DOHH2 (cell line): ENCODE measurements around the gene AK9.
"Not testable (repeated sequence)": the region's sequence is repeated elsewhere in the genome, so short reads cannot be mapped to it uniquely, and the experiment has no call there.

Source experiments
- H3F3A ChIP-seq: fragments of 200-600 bp; sonication (generic), shearing (Covaris generic); 2 replicates; pipeline ENCODE4 v1.6.0; 2016; ENCODE audit warnings: antibody characterized with exemption, mild to moderate bottlenecking; ENCODE audit not compliant: control insufficient read depth, insufficient read depth
- H3K27ac ChIP-seq: fragments of 200-600 bp; sonication (generic); 2 replicates; pipeline ENCODE4 v1.5.1; 2014; ENCODE audit warnings: low read depth, mild to moderate bottlenecking, low read length, moderate library complexity
- H3K27me3 ChIP-seq: fragments of 200-600 bp; sonication (generic); 2 replicates; pipeline ENCODE4 v1.6.1; 2014; ENCODE audit warnings: mild to moderate bottlenecking, low read length, mixed read lengths; ENCODE audit not compliant: control insufficient read depth
- H3K36me3 ChIP-seq: fragments of 200-600 bp; sonication (generic); 2 replicates; pipeline ENCODE4 v1.6.1; 2014; ENCODE audit warnings: mild to moderate bottlenecking, low read length, moderate library complexity, mixed read lengths; ENCODE audit not compliant: control insufficient read depth
- H3K4me1 ChIP-seq: fragments of 200-600 bp; sonication (generic); 2 replicates; pipeline ENCODE4 v1.6.1; 2014; ENCODE audit warnings: mild to moderate bottlenecking, low read length, mixed read lengths; ENCODE audit not compliant: control insufficient read depth
- H3K4me2 ChIP-seq: fragments of 200-600 bp; sonication (generic); 2 replicates; pipeline ENCODE4 v1.6.0; 2014; ENCODE audit warnings: mild to moderate bottlenecking, low read length, moderate library complexity
- H3K4me3 ChIP-seq: fragments of 200-600 bp; sonication (generic); 2 replicates; pipeline ENCODE4 v1.5.1; 2014; ENCODE audit warnings: mild to moderate bottlenecking, low read length, mixed read lengths
- H3K79me2 ChIP-seq: fragments of 200-600 bp; sonication (generic); 2 replicates; pipeline ENCODE4 v1.6.1; 2014; ENCODE audit warnings: mild to moderate bottlenecking, low read length, mixed read lengths; ENCODE audit not compliant: control insufficient read depth
- H3K9me2 ChIP-seq: fragments of 200-600 bp; sonication (generic); replicated peaks from 2 replicates; pipeline ENCODE4 v1.6.1; 2014; ENCODE audit warnings: mild to moderate bottlenecking, low read length, mixed read lengths; ENCODE audit not compliant: control insufficient read depth
- H3K9me3 ChIP-seq: fragments of 200-600 bp; sonication (generic); 2 replicates; pipeline ENCODE4 v1.6.1; 2014; ENCODE audit warnings: antibody characterized with exemption, low read length, mixed read lengths; ENCODE audit not compliant: control insufficient read depth, insufficient read depth
- H4K20me1 ChIP-seq: fragments of 200-600 bp; sonication (generic); 2 replicates; pipeline ENCODE4 v1.6.0; 2014; ENCODE audit warnings: low read depth, mild to moderate bottlenecking, antibody characterized with exemption, low read length, moderate library complexity; ENCODE audit not compliant: control insufficient read depth, insufficient read depth
- CTCF ChIP-seq: fragments of 200-600 bp; sonication (generic); IDR thresholded peaks from one replicate; pipeline ENCODE4 v1.5.1; 2014; ENCODE audit warnings: antibody characterized with exemption, mild to moderate bottlenecking, low read depth, low read length; ENCODE audit not compliant: poor library complexity, severe bottlenecking
- EZH2phosphoT487 ChIP-seq: fragments of 200-600 bp; sonication (generic); IDR thresholded peaks from 2 replicates; pipeline ENCODE4 v1.6.1; 2017; ENCODE audit warnings: borderline replicate concordance, mild to moderate bottlenecking, antibody characterized with exemption, low read length, moderate library complexity, mixed read lengths

Gene AK9

GRCh38 chr6:109738667-109739066, 47.7 kb upstream of the AK9 start:
- Histone ChIP-seq H3K9me2 (no peaks in the 10 kb centered on the region), H3K4me2 (no peak overlapping the region), H3K79me2 (no peaks in the 10 kb centered on the region), H3K4me1 (peaks cover 8% of the 10 kb centered on the region), H4K20me1 (no peaks in the 10 kb centered on the region), H3F3A (no peaks in the 10 kb centered on the region), H3K9me3 (no peaks in the 10 kb centered on the region), H3K27me3 (no peaks in the 10 kb centered on the region), H3K4me3 (no peak overlapping the region), H3K36me3 (no peaks in the 10 kb centered on the region), H3K27ac (no peak overlapping the region)
- no peak for TF ChIP-seq CTCF
- TF ChIP-seq EZH2phosphoT487 = no peak

- Histone ChIP-seq H3K27me3 (no peaks in the 10 kb centered on the region), H3K27ac (no peak overlapping the region), H3F3A (no peaks in the 10 kb centered on the region), H4K20me1 (no peaks in the 10 kb centered on the region), H3K9me3 (no peaks in the 10 kb centered on the region), H3K4me1 (peaks cover 4% of the 10 kb centered on the region), H3K9me2 (no peaks in the 10 kb centered on the region), H3K4me3 (no peak overlapping the region), H3K4me2 (no peak overlapping the region), H3K36me3 (no peaks in the 10 kb centered on the region), H3K79me2 (no peaks in the 10 kb centered on the region)
- no peak for TF ChIP-seq CTCF
- no peak for TF ChIP-seq EZH2phosphoT487
These were observed 47.3 kb upstream of the AK9 start for GRCh38 chr6:109738255-109738654.

GRCh38 chr6:109736273-109737025, 45.4 kb upstream of the AK9 start:
- Histone ChIP-seq H3K79me2 (no peaks in the 10 kb centered on the region), H3K4me3 (no peak overlapping the region), H3K4me2 (no peak overlapping the region), H3K36me3 (no peaks in the 10 kb centered on the region), H3K4me1 (no peaks in the 10 kb centered on the region), H3K27ac (no peak overlapping the region), H4K20me1 (no peaks in the 10 kb centered on the region), H3K27me3 (no peaks in the 10 kb centered on the region), H3K9me3 (no peaks in the 10 kb centered on the region), H3F3A (no peaks in the 10 kb centered on the region), H3K9me2 (no peaks in the 10 kb centered on the region)
- TF ChIP-seq EZH2phosphoT487 = no peak
- TF ChIP-seq CTCF = no peak

- H3K4me3 ChIP-seq, H3K9me2 ChIP-seq, H3K9me3 ChIP-seq, H3K4me1 ChIP-seq, H3K27ac ChIP-seq, H3K4me2 ChIP-seq, H4K20me1 ChIP-seq, H3K36me3 ChIP-seq, H3F3A ChIP-seq, H3K27me3 ChIP-seq, H3K79me2 ChIP-seq: not testable (repeated sequence)
These were observed 34.2 kb upstream of the AK9 start for GRCh38 chr6:109725250-109725649.
